Bronchial epithelial cell (primary cell): ENCODE results near the gene LRMDA. TPM values are rescaled to one million over a fixed set of nuclear protein-coding genes. Genes with fewer than 3 reads are reported as not detected.
A peak's percentile ranks its signal among the peaks of the same experiment; 100 is the strongest.

ENCODE experiments used
- DNase-seq: peaks from one replicate; pipeline ENCODE4 v3.0.0-alpha.2; 2010; ENCODE audit warnings: low read depth
- FAIRE-seq: peaks from 2 replicates; lab custom pipeline; 2011; peaks lifted over from hg19 to GRCh38; lab: Jason Lieb, UNC
- H3K27me3 ChIP-seq: 2 replicates; pipeline ENCODE4 v1.5.1; 2011; ENCODE audit warnings: low read length; ENCODE audit not compliant: control insufficient read depth, insufficient read depth
- H3K36me3 ChIP-seq: 2 replicates; pipeline ENCODE4 v1.5.1; 2011; ENCODE audit warnings: low read length; ENCODE audit not compliant: control insufficient read depth, insufficient read depth
- H3K4me3 ChIP-seq: 2 replicates; pipeline ENCODE4 v1.5.1; 2011; ENCODE audit warnings: mild to moderate bottlenecking, low read depth, low read length, control low read depth
- CTCF ChIP-seq: IDR thresholded peaks from 2 replicates; pipeline ENCODE4 v1.5.1; 2011; ENCODE audit warnings: mild to moderate bottlenecking, moderate library complexity, low read length, control low read depth, inconsistent platforms; ENCODE audit not compliant: insufficient read depth, severe bottlenecking
- total RNA-seq: library from RNA; depleted of rRNA; stranded (reverse); fragments of >200 nt; gene quantifications from 2 replicates; pipeline ENCODE4 v1.2.1, GENCODE V29; 2014

Gene LRMDA
- total RNA-seq, 1 donor from 2014 or later: 1.6 TPM

GRCh38 chr10:75776738-75777504, 345.5 kb downstream of the LRMDA start:
- H3K27me3 ChIP-seq: no peaks in the 10 kb centered on the region
- DNase-seq (no peak), FAIRE-seq (no peak)
- no peaks in the 10 kb centered on the region for H3K36me3 ChIP-seq
- no peak for TF ChIP-seq CTCF
- no peak overlapping the region for H3K4me3 ChIP-seq

GRCh38 chr10:75778665-75779064, 347.2 kb downstream of the LRMDA start:
- DNase-seq (no peak), FAIRE-seq (no peak)
- no peak overlapping the region for H3K4me3 ChIP-seq
- no peaks in the 10 kb centered on the region for H3K36me3 ChIP-seq
- TF ChIP-seq CTCF: no peak
- no peaks in the 10 kb centered on the region for H3K27me3 ChIP-seq

- Histone ChIP-seq H3K4me3 (no peak overlapping the region), H3K27me3 (no peaks in the 10 kb centered on the region), H3K36me3 (no peaks in the 10 kb centered on the region)
- TF ChIP-seq CTCF: no peak
- no peak for FAIRE-seq
- no peak for DNase-seq
Measured at GRCh38 chr10:75779276-75779675, 347.9 kb downstream of the LRMDA start.

- no peaks in the 10 kb centered on the region for H3K27me3 ChIP-seq
- no peak for TF ChIP-seq CTCF
- no peak overlapping the region for H3K4me3 ChIP-seq
- no peak for FAIRE-seq
- H3K36me3 ChIP-seq: no peaks in the 10 kb centered on the region
- DNase-seq: no peak
Measured at GRCh38 chr10:75782463-75783248, 351.2 kb downstream of the LRMDA start.

GRCh38 chr10:75788394-75789205, 357.2 kb downstream of the LRMDA start:
- no peaks in the 10 kb centered on the region for H3K36me3 ChIP-seq
- FAIRE-seq (peak; percentile 13), DNase-seq (peak; percentile 20)

More at GRCh38 chr10:75788394-75789205, 357.2 kb downstream of the LRMDA start:
- Histone ChIP-seq H3K4me3 (no peak overlapping the region), H3K27me3 (no peaks in the 10 kb centered on the region)
- TF ChIP-seq CTCF: no peak
